DOHH2 (cell line): Measurements from ENCODE around the gene BPHL.

Experiments used
- H3F3A ChIP-seq: fragments of 200-600 bp; sonication (generic), shearing (Covaris generic); 2 replicates; pipeline ENCODE4 v1.6.0; 2016; ENCODE audit warnings: antibody characterized with exemption, mild to moderate bottlenecking; ENCODE audit not compliant: control insufficient read depth, insufficient read depth
- H3K27ac ChIP-seq: fragments of 200-600 bp; sonication (generic); 2 replicates; pipeline ENCODE4 v1.5.1; 2014; ENCODE audit warnings: low read depth, mild to moderate bottlenecking, low read length, moderate library complexity
- H3K27me3 ChIP-seq: fragments of 200-600 bp; sonication (generic); 2 replicates; pipeline ENCODE4 v1.6.1; 2014; ENCODE audit warnings: mild to moderate bottlenecking, low read length, mixed read lengths; ENCODE audit not compliant: control insufficient read depth
- H3K36me3 ChIP-seq: fragments of 200-600 bp; sonication (generic); 2 replicates; pipeline ENCODE4 v1.6.1; 2014; ENCODE audit warnings: mild to moderate bottlenecking, low read length, moderate library complexity, mixed read lengths; ENCODE audit not compliant: control insufficient read depth
- H3K4me1 ChIP-seq: fragments of 200-600 bp; sonication (generic); 2 replicates; pipeline ENCODE4 v1.6.1; 2014; ENCODE audit warnings: mild to moderate bottlenecking, low read length, mixed read lengths; ENCODE audit not compliant: control insufficient read depth
- H3K4me2 ChIP-seq: fragments of 200-600 bp; sonication (generic); 2 replicates; pipeline ENCODE4 v1.6.0; 2014; ENCODE audit warnings: mild to moderate bottlenecking, low read length, moderate library complexity
- H3K4me3 ChIP-seq: fragments of 200-600 bp; sonication (generic); 2 replicates; pipeline ENCODE4 v1.5.1; 2014; ENCODE audit warnings: mild to moderate bottlenecking, low read length, mixed read lengths
- H3K79me2 ChIP-seq: fragments of 200-600 bp; sonication (generic); 2 replicates; pipeline ENCODE4 v1.6.1; 2014; ENCODE audit warnings: mild to moderate bottlenecking, low read length, mixed read lengths; ENCODE audit not compliant: control insufficient read depth
- H3K9me2 ChIP-seq: fragments of 200-600 bp; sonication (generic); replicated peaks from 2 replicates; pipeline ENCODE4 v1.6.1; 2014; ENCODE audit warnings: mild to moderate bottlenecking, low read length, mixed read lengths; ENCODE audit not compliant: control insufficient read depth
- H3K9me3 ChIP-seq: fragments of 200-600 bp; sonication (generic); 2 replicates; pipeline ENCODE4 v1.6.1; 2014; ENCODE audit warnings: antibody characterized with exemption, low read length, mixed read lengths; ENCODE audit not compliant: control insufficient read depth, insufficient read depth
- H4K20me1 ChIP-seq: fragments of 200-600 bp; sonication (generic); 2 replicates; pipeline ENCODE4 v1.6.0; 2014; ENCODE audit warnings: low read depth, mild to moderate bottlenecking, antibody characterized with exemption, low read length, moderate library complexity; ENCODE audit not compliant: control insufficient read depth, insufficient read depth
- EZH2phosphoT487 ChIP-seq: fragments of 200-600 bp; sonication (generic); IDR thresholded peaks from 2 replicates; pipeline ENCODE4 v1.6.1; 2017; ENCODE audit warnings: borderline replicate concordance, mild to moderate bottlenecking, antibody characterized with exemption, low read length, moderate library complexity, mixed read lengths
- TF ChIP-seq, protein P1 (sequence below): fragments of 200-600 bp; sonication (generic); IDR thresholded peaks from one replicate; pipeline ENCODE4 v1.5.1; 2014; ENCODE audit warnings: antibody characterized with exemption, mild to moderate bottlenecking, low read depth, low read length; ENCODE audit not compliant: poor library complexity, severe bottlenecking

Gene BPHL

GRCh38 chr6:3143158-3143557 is 24.6 kb downstream of the BPHL start:
- Histone ChIP-seq H3K9me3 (no peaks in the 10 kb centered on the region), H3K9me2 (no peaks in the 10 kb centered on the region), H4K20me1 (no peaks in the 10 kb centered on the region), H3K4me1 (peaks cover 20% of the 10 kb centered on the region), H3K36me3 (peaks cover 45% of the 10 kb centered on the region), H3K4me3 (no peak overlapping the region), H3F3A (peaks cover 8% of the 10 kb centered on the region), H3K4me2 (no peak overlapping the region), H3K27me3 (no peaks in the 10 kb centered on the region), H3K79me2 (no peaks in the 10 kb centered on the region), H3K27ac (no peak overlapping the region)
- TF ChIP-seq, protein P1, sequence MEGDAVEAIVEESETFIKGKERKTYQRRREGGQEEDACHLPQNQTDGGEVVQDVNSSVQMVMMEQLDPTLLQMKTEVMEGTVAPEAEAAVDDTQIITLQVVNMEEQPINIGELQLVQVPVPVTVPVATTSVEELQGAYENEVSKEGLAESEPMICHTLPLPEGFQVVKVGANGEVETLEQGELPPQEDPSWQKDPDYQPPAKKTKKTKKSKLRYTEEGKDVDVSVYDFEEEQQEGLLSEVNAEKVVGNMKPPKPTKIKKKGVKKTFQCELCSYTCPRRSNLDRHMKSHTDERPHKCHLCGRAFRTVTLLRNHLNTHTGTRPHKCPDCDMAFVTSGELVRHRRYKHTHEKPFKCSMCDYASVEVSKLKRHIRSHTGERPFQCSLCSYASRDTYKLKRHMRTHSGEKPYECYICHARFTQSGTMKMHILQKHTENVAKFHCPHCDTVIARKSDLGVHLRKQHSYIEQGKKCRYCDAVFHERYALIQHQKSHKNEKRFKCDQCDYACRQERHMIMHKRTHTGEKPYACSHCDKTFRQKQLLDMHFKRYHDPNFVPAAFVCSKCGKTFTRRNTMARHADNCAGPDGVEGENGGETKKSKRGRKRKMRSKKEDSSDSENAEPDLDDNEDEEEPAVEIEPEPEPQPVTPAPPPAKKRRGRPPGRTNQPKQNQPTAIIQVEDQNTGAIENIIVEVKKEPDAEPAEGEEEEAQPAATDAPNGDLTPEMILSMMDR: no peak
- TF ChIP-seq EZH2phosphoT487: no peak

DNA sequence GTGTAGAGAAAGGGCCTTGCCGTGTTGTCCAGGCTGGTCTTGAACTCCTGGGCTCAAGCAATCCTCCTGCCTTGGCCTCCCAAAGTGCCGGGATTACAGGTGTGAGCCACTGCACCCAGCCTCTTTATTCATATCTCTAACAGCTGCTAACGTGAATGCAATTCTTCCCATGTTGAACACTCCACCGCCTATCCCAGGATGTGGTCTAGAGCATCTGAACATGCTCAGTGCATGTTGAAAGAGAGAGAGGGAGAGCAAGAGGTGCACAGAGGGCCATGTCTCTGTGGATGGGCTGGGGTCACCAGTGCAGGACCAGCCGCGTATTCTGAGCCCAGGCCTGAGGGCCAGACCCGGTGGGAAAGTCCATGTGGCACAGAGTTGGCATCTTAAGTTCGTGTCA is 26.1 kb downstream of the BPHL start:
- no peaks in the 10 kb centered on the region for H3K27me3 ChIP-seq
- H3K9me3 ChIP-seq: no peaks in the 10 kb centered on the region
- H3F3A ChIP-seq: no peaks in the 10 kb centered on the region
- H3K9me2 ChIP-seq: no peaks in the 10 kb centered on the region
- H3K4me2 ChIP-seq: no peak overlapping the region
- no peaks in the 10 kb centered on the region for H4K20me1 ChIP-seq
- H3K36me3 ChIP-seq: peaks cover 33% of the 10 kb centered on the region
- H3K79me2 ChIP-seq: no peaks in the 10 kb centered on the region
- TF ChIP-seq, protein P1: no peak
- no peak for TF ChIP-seq EZH2phosphoT487
- peaks cover 7% of the 10 kb centered on the region for H3K4me1 ChIP-seq
- no peak overlapping the region for H3K4me3 ChIP-seq
- no peak overlapping the region for H3K27ac ChIP-seq

GRCh38 chr6:3147914-3148757 is 29.6 kb downstream of the BPHL start:
- H3K27me3 ChIP-seq: no peaks in the 10 kb centered on the region
- no peaks in the 10 kb centered on the region for H4K20me1 ChIP-seq
- H3F3A ChIP-seq: peaks cover 5% of the 10 kb centered on the region; the same call in 1 of the 2 replicates
- no peak overlapping the region for H3K4me3 ChIP-seq
- H3K9me3 ChIP-seq: no peaks in the 10 kb centered on the region
- no peaks in the 10 kb centered on the region for H3K79me2 ChIP-seq
- no peaks in the 10 kb centered on the region for H3K9me2 ChIP-seq
- peaks cover 40% of the 10 kb centered on the region for H3K36me3 ChIP-seq
- no peak for TF ChIP-seq EZH2phosphoT487
- TF ChIP-seq, protein P1: no peak
- H3K4me2 ChIP-seq: no peak overlapping the region
- H3K27ac ChIP-seq: no peak overlapping the region
- peaks cover 20% of the 10 kb centered on the region for H3K4me1 ChIP-seq
